Stimulated activated CD4-positive, alpha-beta T cell treated with anti-CD3 and anti-CD28 coated beads, Interleukin-4, amount 100 ng/mL, for 48 hours (primary cell): ENCODE measurements around the gene IL21.

Source experiments
- DNase-seq, 2 donors: peaks; one replicate each; pipeline ENCODE4 v3.0.0-alpha.2; 2020; ENCODE audit warnings: low read depth in 2 of 2

Gene IL21

GRCh38 chr4:122633211-122633610, 12.3 kb upstream of the IL21 start:
- DNase-seq: no peak

DNA sequence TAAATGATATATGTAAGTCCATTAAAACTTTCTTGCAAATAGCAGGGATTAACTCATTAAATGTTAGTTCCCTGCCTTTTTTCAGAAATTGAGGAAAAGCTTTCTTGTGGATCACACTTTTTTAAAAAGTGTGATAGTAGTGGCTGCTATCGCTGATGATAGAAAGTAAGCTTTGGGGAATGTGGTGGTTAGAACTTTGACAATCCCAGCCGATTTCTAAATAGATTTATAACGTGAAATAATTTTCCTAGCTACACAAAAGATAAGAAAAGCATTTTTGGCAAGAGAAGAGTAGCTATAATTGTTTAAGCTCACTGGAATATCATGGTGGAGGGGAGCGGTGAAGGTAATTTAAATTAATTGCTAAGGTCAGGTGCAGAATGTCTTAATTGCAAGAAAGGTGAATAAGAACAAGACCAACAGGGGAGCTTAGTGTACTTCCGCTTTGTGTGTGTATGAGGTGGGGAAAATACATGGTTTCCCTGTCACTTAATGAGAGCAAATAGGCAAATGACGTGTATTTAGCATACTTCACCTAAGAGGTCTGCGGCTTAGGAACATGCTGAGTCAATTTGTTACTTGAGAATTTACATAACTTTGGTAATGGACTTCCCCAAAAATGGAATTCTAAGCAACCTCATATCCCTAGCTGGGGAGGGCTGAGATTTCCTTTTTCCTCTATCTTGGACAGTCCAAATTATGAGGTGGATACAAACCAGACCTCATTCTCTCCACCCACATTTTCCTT, 11.7 kb upstream of the IL21 start:
- no peak for DNase-seq

DNA sequence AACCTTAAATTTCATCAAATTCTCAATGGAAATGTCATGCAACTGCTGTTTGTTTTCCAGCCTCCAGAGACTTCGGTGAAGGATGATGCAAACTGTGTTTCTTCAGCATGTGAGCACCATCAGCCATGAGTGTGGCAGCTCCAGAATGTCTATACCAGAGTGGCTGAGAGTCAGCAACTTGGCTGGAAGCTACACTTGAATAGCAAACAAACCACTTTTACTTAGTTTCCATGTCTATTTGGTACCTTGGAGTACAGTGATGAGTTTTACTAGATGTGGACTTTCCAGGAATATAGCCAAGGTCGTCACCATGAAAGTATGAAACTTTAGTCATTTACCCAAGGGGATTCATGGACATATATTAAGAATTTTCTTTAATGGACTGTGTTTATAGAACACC, 4.3 kb upstream of the IL21 start:
- no peak for DNase-seq

GRCh38 chr4:122624205-122624604, 3.3 kb upstream of the IL21 start:
- DNase-seq: no peak

DNA sequence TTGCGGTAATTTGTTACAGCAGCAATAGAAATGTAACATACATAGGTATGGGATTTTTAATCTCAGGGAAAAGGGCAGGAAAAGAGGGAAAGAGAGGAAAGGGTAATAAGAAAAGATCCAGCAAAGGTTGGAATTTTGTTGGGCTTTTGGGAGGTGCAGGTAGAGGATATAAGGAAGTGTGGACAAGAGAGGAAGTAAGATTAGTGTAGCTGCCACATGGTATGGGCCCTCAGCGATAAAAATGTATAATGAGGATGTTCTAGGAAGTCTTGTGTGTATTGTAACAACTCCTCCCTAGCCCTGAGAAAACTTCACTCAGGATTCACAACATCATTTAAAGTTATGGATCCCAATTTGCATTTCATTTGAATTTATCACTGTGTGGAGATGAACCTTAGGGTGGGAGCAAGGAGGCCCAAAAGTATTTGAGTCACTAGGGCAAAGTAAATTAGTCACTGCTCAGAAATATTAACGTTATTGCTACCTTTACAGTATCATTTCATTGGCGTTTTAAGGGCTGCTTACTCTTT, 2.8 kb upstream of the IL21 start:
- no peak for DNase-seq

DNA sequence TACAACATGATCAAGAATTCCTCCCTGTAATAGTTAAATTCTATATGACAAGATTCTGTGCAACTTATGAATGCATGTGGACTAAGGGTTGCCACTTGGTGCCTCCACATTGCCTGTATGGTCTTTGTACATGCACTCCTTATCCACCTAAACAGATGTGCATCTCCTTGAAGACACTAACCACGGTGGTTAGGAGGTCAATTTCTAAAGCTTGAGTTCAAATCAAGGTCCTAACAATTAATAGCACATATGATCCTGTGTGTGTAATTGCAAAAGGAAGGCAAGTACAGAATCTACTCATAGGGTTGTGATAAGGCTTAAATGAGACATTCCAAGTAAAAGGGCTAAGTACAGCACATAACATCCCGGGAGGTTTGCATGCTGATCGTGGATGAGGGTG, 1.5 kb upstream of the IL21 start:
- no peak for DNase-seq

DNA sequence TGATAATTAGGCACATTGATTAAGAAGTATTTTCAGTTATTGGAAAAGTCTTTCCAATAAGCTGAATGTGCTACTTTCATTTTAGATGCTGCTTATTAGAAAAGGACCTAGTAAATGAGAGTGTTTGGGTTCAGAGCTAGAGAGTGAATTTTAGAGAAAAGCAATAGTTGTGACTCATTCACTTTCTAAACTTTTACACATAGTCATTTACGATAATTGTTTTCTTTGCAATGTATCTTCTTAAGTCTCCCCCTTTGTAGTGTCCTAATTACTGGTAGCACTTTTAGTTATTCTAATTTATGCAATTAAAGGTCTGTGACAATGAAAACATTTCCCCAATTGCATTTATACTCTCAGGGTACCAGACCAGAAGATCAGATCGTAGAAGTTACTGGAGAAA, 1.3 kb downstream of the IL21 start:
- DNase-seq: no peak

GRCh38 chr4:122617597-122618593, 3.0 kb downstream of the IL21 start:
- DNase-seq: no peak

DNA sequence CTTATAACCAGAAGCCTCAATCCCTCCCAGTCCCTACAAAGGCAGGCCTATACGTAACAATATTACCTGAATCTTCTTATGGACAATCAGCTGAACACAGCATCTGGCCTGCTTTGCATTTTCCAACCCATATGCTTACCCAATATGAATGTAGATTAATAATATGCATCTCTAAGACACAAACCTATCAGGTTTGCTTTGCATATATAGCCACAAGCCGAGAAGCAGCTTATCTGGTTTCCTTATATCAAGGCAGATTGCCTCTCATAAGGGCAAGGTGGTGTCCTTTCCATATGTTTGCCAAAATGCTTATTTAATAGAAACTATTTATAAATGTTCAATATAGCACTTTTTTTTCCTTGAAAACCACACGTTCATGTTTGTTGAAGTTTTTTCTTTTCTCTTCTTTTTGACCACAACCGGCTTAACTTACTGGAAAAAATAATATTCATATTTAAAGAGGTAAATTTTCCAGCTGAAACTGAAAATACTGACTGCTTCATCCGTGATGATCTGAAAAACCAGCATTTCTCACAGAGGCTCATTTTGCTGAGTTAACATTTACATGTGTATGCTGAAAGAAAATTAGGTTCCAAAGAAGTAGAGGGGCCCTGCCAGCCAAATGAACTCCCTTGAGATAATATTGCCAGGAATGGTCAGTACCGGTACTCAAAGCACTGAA, 3.8 kb downstream of the IL21 start:
- DNase-seq: no peak

DNA sequence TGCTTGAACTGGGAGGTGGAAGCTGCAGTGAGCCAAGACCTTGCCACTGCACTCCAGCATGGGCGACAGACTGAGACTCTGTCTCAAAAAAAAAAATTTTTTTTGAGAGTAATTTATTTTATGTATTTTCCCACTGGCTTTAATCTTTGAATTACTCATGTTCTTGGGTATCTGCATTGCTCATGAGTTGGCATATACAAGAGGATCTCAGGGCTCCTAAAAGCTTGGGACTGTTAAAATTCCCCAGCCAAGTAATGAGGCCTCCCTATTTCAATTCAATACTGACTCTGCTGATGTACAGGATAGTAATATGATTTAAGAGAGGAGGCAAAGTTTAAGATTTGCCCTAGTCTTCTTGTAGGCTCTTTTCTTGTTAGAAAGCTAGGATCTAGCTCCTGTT, 6.2 kb downstream of the IL21 start:
- DNase-seq: no peak

- DNase-seq: no peak
Measured at GRCh38 chr4:122612540-122612939, 8.3 kb downstream of the IL21 start.

- DNase-seq: no peak
Measured at GRCh38 chr4:122606364-122607043, 14.4 kb downstream of the IL21 start.

GRCh38 chr4:122604146-122604545, 16.7 kb downstream of the IL21 start:
- no peak for DNase-seq

GRCh38 chr4:122603156-122603574, 17.7 kb downstream of the IL21 start:
- DNase-seq: no peak

DNA sequence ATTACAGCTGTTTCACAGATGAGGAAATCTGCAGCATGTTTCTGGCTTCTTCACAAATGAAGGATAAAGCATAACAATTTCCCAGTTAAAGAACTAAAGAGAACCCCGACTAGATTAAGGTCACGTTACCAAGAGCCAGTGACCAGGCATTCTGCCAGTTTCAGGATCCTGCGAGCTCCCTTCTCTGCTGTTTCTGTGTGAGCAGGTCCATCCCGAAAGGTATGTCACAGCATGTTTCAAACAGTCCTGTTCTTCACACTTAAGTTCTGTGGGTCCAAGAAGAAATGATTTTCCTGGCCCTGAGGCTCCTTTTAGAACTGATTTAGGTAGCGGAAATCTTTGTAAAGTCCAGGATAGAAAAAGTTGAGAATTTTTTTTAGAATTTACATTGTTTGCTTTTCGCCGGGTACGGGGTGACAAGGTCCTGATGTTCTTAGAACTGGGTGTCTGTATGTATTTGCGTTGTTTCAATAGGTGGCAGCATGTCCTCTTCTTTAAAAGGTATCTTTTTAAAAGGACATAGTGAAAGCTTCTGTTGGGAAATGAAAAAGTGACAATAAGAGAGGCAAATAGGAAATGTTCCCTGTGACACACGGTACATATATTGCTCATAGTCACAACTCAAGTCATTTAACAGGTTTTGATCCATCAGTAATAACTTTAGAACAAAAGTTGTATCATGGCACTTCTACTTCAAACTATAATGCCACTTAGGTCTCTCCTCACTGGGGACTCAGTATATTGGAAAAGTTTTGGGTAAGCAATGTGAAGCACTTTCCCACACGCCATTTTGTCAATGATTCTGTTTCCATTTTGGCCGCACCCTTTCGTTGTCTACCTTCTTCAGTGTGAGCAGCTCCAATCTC, 18.4 kb downstream of the IL21 start:
- no peak for DNase-seq

GRCh38 chr4:122591196-122591595, 29.7 kb downstream of the IL21 start:
- DNase-seq: no peak

- DNase-seq: no peak
Measured at GRCh38 chr4:122588453-122589238, 32.2 kb downstream of the IL21 start.

- DNase-seq: no peak
Measured at GRCh38 chr4:122584519-122584918, 36.3 kb downstream of the IL21 start.

- DNase-seq: no peak
Measured at GRCh38 chr4:122583906-122584305, 37.0 kb downstream of the IL21 start.
